Measurements from ENCODE around the gene LTBP2. TPM values are rescaled to one million over a fixed set of nuclear protein-coding genes. Genes with fewer than 3 reads are reported as not detected.

The LTBP2 gene
- total RNA-seq, 1 donor from 2014 or later: 26.5 TPM

- intact Hi-C loops (cut with micrococcal nuclease): no loop called here
- no peaks in the 10 kb centered on the region for H3K9me3 ChIP-seq (replicated peaks)
- H3K4me1 ChIP-seq: peaks cover 5% of the 10 kb centered on the region
- no peaks in the 10 kb centered on the region for H3K36me3 ChIP-seq
- H3K4me3 ChIP-seq: no peak overlapping the region
- H3K27ac ChIP-seq (replicated peaks): no peak overlapping the region
- no peak for DNase-seq
- TF ChIP-seq, protein P1, sequence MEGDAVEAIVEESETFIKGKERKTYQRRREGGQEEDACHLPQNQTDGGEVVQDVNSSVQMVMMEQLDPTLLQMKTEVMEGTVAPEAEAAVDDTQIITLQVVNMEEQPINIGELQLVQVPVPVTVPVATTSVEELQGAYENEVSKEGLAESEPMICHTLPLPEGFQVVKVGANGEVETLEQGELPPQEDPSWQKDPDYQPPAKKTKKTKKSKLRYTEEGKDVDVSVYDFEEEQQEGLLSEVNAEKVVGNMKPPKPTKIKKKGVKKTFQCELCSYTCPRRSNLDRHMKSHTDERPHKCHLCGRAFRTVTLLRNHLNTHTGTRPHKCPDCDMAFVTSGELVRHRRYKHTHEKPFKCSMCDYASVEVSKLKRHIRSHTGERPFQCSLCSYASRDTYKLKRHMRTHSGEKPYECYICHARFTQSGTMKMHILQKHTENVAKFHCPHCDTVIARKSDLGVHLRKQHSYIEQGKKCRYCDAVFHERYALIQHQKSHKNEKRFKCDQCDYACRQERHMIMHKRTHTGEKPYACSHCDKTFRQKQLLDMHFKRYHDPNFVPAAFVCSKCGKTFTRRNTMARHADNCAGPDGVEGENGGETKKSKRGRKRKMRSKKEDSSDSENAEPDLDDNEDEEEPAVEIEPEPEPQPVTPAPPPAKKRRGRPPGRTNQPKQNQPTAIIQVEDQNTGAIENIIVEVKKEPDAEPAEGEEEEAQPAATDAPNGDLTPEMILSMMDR (IDR thresholded peaks at IDR 0.05; ENCODE audit: borderline replicate concordance): no peak
- peaks cover 4% of the 10 kb centered on the region for H3K27me3 ChIP-seq (ENCODE audit: low read depth)
Observed at GRCh38 chr14:74507085-74507484, 105.0 kb downstream of the LTBP2 start.

- intact Hi-C loops (cut with micrococcal nuclease): no loop called here
- H3K4me3 ChIP-seq: no peak overlapping the region
- no peak for DNase-seq
- TF ChIP-seq, protein P1 (IDR thresholded peaks at IDR 0.05; ENCODE audit: borderline replicate concordance): no peak
- H3K27me3 ChIP-seq (ENCODE audit: low read depth): peaks cover 4% of the 10 kb centered on the region
- H3K27ac ChIP-seq (replicated peaks): no peak overlapping the region
- no peaks in the 10 kb centered on the region for H3K36me3 ChIP-seq
- peaks cover 9% of the 10 kb centered on the region for H3K4me1 ChIP-seq
- H3K9me3 ChIP-seq (replicated peaks): no peaks in the 10 kb centered on the region
Observed at GRCh38 chr14:74506411-74506851, 105.6 kb downstream of the LTBP2 start.

DNA sequence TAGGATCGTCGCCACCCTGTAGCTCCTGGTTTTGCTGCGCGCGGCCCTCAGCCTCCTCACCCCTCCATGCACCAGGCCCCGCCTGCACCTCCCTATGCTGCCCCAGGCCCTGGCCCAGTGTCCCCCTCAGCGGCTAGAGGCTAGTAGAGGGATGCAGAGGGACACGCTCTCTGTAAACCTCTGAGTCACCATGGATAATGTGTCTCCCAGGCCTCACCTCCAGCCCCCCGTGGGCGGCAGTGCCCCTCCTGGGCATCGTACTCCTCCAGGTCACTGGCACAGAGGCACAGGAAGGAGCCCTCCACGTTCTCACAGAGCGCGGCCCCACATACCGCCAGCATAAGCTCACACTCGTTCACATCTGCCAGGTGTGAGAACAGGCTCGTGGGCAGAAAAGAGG is 106.2 kb downstream of the LTBP2 start:
- peaks cover 4% of the 10 kb centered on the region for H3K27me3 ChIP-seq (ENCODE audit: low read depth)
- no peak overlapping the region for H3K27ac ChIP-seq (replicated peaks)
- peaks cover 15% of the 10 kb centered on the region for H3K4me1 ChIP-seq
- no peaks in the 10 kb centered on the region for H3K9me3 ChIP-seq (replicated peaks)
- no peaks in the 10 kb centered on the region for H3K36me3 ChIP-seq
- intact Hi-C loops (cut with micrococcal nuclease): no loop called here
- TF ChIP-seq, protein P1 (IDR thresholded peaks at IDR 0.05; ENCODE audit: borderline replicate concordance): no peak
- DNase-seq: no peak
- H3K4me3 ChIP-seq: no peak overlapping the region

DNA sequence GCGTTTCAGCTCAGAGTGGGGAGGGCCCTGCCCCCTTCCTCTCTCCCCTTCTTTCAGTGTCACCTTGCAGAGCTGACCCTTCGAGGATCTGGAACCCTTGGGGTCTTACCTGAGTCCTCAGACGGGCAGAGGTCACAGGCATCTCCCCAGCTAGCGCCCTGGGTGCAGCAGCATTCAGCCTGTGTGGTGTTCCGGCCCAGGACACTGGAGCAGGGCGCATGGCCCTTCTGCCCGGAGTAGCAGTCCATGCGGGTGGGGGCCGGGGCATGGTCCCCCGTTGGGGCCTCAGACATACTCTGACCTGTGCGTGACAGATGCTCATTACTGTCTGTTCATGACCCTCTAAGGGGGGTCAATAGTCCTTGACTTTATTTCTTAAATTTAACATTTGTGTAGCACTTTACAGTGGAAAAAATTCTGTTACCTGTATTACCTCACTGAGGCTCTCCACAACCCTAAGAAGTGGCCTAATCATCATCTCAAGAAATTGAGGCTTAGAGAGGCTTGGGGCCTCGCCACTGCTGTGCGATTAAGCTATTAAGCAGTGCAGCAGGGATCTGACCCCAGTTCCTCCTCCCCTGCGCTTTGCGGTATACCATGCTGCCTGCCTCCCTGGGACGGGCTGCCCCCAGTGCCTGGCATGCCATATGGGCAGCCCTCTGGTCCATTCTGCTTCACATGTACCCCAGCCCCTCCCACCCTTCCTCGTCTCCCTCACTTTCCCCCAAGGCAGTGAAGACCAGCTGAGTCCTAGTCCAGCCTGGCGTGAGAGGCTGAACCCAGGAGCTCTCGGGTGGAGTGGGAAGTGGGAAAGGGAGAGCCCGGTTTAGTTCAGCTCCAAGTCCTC is 106.9 kb downstream of the LTBP2 start:
- Histone ChIP-seq H3K4me3 (no peak overlapping the region), H3K36me3 (no peaks in the 10 kb centered on the region), H3K4me1 (peaks cover 15% of the 10 kb centered on the region), H3K9me3 (replicated peaks) (no peaks in the 10 kb centered on the region), H3K27me3 (ENCODE audit: low read depth) (peaks cover 3% of the 10 kb centered on the region), H3K27ac (replicated peaks) (no peak overlapping the region)
- TF ChIP-seq, protein P1 (IDR thresholded peaks at IDR 0.05; ENCODE audit: borderline replicate concordance): no peak
- intact Hi-C loops (cut with micrococcal nuclease): no loop called here
- DNase-seq: no peak

- TF ChIP-seq, protein P1 (IDR thresholded peaks at IDR 0.05; ENCODE audit: borderline replicate concordance): no peak
- Histone ChIP-seq H3K27ac (replicated peaks) (no peak overlapping the region), H3K36me3 (no peaks in the 10 kb centered on the region), H3K4me1 (peaks cover 15% of the 10 kb centered on the region), H3K4me3 (no peak overlapping the region), H3K27me3 (ENCODE audit: low read depth) (no peaks in the 10 kb centered on the region), H3K9me3 (replicated peaks) (no peaks in the 10 kb centered on the region)
- DNase-seq: no peak
- intact Hi-C loops (cut with micrococcal nuclease): no loop called here
Observed at GRCh38 chr14:74504412-74504811, 107.6 kb downstream of the LTBP2 start.

All from left ventricle myocardium inferior (tissue), 1 donor.